Dendritic cell treated with granulocyte-macrophage colony-stimulating factor and Interleukin-4, amounts not matched to agents 40 ng/mL and 50 ng/mL, for 4 days (primary cell): Measurements from ENCODE around the gene CD86.

Source experiments
- H3K27ac Mint-ChIP-seq: one replicate; pipeline ENCODE4 v1.8.0; 2022; ENCODE audit warnings: mild to moderate bottlenecking, mixed read lengths
- H3K27me3 Mint-ChIP-seq: one replicate; pipeline ENCODE4 v1.8.0; 2022; ENCODE audit warnings: mild to moderate bottlenecking, mixed read lengths
- H3K36me3 Mint-ChIP-seq: one replicate; pipeline ENCODE4 v1.8.0; 2022; ENCODE audit warnings: low read depth, mixed read lengths
- H3K4me1 Mint-ChIP-seq: one replicate; pipeline ENCODE4 v1.8.0; 2022; ENCODE audit warnings: low read depth, mixed read lengths
- H3K4me3 Mint-ChIP-seq: one replicate; pipeline ENCODE4 v1.8.0; 2022; ENCODE audit warnings: mild to moderate bottlenecking, moderate library complexity, mixed read lengths
- H3K9me3 Mint-ChIP-seq: one replicate; pipeline ENCODE4 v1.8.0; 2022; ENCODE audit warnings: mixed read lengths
- intact Hi-C: fragments of 100-400 bp; cut with micrococcal nuclease; formaldehyde crosslinking; loops from one replicate; pipeline ENCODE4 v1.15.0; 2022

The CD86 gene

GRCh38 chr3:122067588-122068240, 12.6 kb downstream of the CD86 start:
- no peaks in the 10 kb centered on the region for H3K9me3 Mint-ChIP-seq
- no peak overlapping the region for H3K4me3 Mint-ChIP-seq
- peak overlapping the region; percentile 87 for H3K27ac Mint-ChIP-seq
- peaks cover 54% of the 10 kb centered on the region for H3K4me1 Mint-ChIP-seq
- intact Hi-C loops: no loop called here
- no peaks in the 10 kb centered on the region for H3K27me3 Mint-ChIP-seq
- H3K36me3 Mint-ChIP-seq: peaks cover 20% of the 10 kb centered on the region

- no peaks in the 10 kb centered on the region for H3K9me3 Mint-ChIP-seq
- H3K27ac Mint-ChIP-seq: peak overlapping the region; percentile 85
- intact Hi-C loops: loop anchor here (2.0 kb wide), 1 partner anchor 18 kb away; no protein-coding TSS in a partner anchor
- peaks cover 73% of the 10 kb centered on the region for H3K4me1 Mint-ChIP-seq
- H3K4me3 Mint-ChIP-seq: peak overlapping the region; percentile 20
- H3K36me3 Mint-ChIP-seq: peaks cover 26% of the 10 kb centered on the region
- H3K27me3 Mint-ChIP-seq: no peaks in the 10 kb centered on the region
Observed at GRCh38 chr3:122074621-122075265, 19.6 kb downstream of the CD86 start.

GRCh38 chr3:122076491-122077292, 21.5 kb downstream of the CD86 start:
- intact Hi-C loops: no loop called here
- H3K27ac Mint-ChIP-seq: peak overlapping the region; percentile 87
- H3K4me3 Mint-ChIP-seq: no peak overlapping the region
- H3K4me1 Mint-ChIP-seq: peaks cover 82% of the 10 kb centered on the region
- H3K27me3 Mint-ChIP-seq: no peaks in the 10 kb centered on the region
- peaks cover 42% of the 10 kb centered on the region for H3K36me3 Mint-ChIP-seq
- no peaks in the 10 kb centered on the region for H3K9me3 Mint-ChIP-seq

GRCh38 chr3:122077293-122078234, 22.4 kb downstream of the CD86 start:
- intact Hi-C loops: no loop called here
- Mint-ChIP-seq H3K4me1 (peaks cover 91% of the 10 kb centered on the region), H3K9me3 (no peaks in the 10 kb centered on the region), H3K27me3 (no peaks in the 10 kb centered on the region), H3K27ac (peak overlapping the region; percentile 87), H3K4me3 (peak overlapping the region; percentile 64), H3K36me3 (peaks cover 47% of the 10 kb centered on the region)

GRCh38 chr3:122078235-122078935, 23.2 kb downstream of the CD86 start:
- intact Hi-C loops: no loop called here
- peak overlapping the region; percentile 87 for H3K27ac Mint-ChIP-seq

GRCh38 chr3:122079524-122080206, 24.5 kb downstream of the CD86 start:
- Mint-ChIP-seq H3K36me3 (peaks cover 56% of the 10 kb centered on the region), H3K4me3 (no peak overlapping the region), H3K27me3 (no peaks in the 10 kb centered on the region), H3K9me3 (no peaks in the 10 kb centered on the region), H3K27ac (peak overlapping the region; percentile 40), H3K4me1 (peaks cover 87% of the 10 kb centered on the region)
- intact Hi-C loops: no loop called here

More at GRCh38 chr3:122078235-122078935, 23.2 kb downstream of the CD86 start:
- H3K9me3 Mint-ChIP-seq: no peaks in the 10 kb centered on the region
- H3K27me3 Mint-ChIP-seq: no peaks in the 10 kb centered on the region
- peaks cover 95% of the 10 kb centered on the region for H3K4me1 Mint-ChIP-seq
- peaks cover 52% of the 10 kb centered on the region for H3K36me3 Mint-ChIP-seq
- H3K4me3 Mint-ChIP-seq: peak overlapping the region; percentile 11

GRCh38 chr3:122080207-122080587, 25.0 kb downstream of the CD86 start:
- peaks cover 56% of the 10 kb centered on the region for H3K36me3 Mint-ChIP-seq
- H3K4me1 Mint-ChIP-seq: peaks cover 87% of the 10 kb centered on the region
- H3K9me3 Mint-ChIP-seq: no peaks in the 10 kb centered on the region
- H3K4me3 Mint-ChIP-seq: no peak overlapping the region
- H3K27ac Mint-ChIP-seq: peak overlapping the region; percentile 40
- H3K27me3 Mint-ChIP-seq: no peaks in the 10 kb centered on the region
- intact Hi-C loops: no loop called here

GRCh38 chr3:122081543-122082247, 26.5 kb downstream of the CD86 start:
- H3K27me3 Mint-ChIP-seq: no peaks in the 10 kb centered on the region
- H3K4me3 Mint-ChIP-seq: no peak overlapping the region
- peak overlapping the region; percentile 29 for H3K27ac Mint-ChIP-seq
- peaks cover 89% of the 10 kb centered on the region for H3K4me1 Mint-ChIP-seq
- H3K36me3 Mint-ChIP-seq: peaks cover 63% of the 10 kb centered on the region
- intact Hi-C loops: no loop called here
- H3K9me3 Mint-ChIP-seq: no peaks in the 10 kb centered on the region

GRCh38 chr3:122082357-122082756, 27.2 kb downstream of the CD86 start:
- Mint-ChIP-seq H3K27me3 (no peaks in the 10 kb centered on the region), H3K36me3 (peaks cover 64% of the 10 kb centered on the region), H3K9me3 (no peaks in the 10 kb centered on the region), H3K4me3 (no peak overlapping the region), H3K4me1 (peaks cover 89% of the 10 kb centered on the region), H3K27ac (peak overlapping the region; percentile 29)
- intact Hi-C loops: no loop called here

GRCh38 chr3:122084799-122085198, 29.6 kb downstream of the CD86 start:
- H3K27ac Mint-ChIP-seq: peak overlapping the region; percentile 90
- H3K36me3 Mint-ChIP-seq: peaks cover 66% of the 10 kb centered on the region
- intact Hi-C loops: no loop called here
- H3K4me1 Mint-ChIP-seq: peaks cover 81% of the 10 kb centered on the region
- H3K27me3 Mint-ChIP-seq: no peaks in the 10 kb centered on the region
- H3K9me3 Mint-ChIP-seq: no peaks in the 10 kb centered on the region
- no peak overlapping the region for H3K4me3 Mint-ChIP-seq

GRCh38 chr3:122085673-122086072, 30.5 kb downstream of the CD86 start:
- Mint-ChIP-seq H3K27me3 (no peaks in the 10 kb centered on the region), H3K36me3 (peaks cover 57% of the 10 kb centered on the region), H3K27ac (peak overlapping the region; percentile 90), H3K9me3 (no peaks in the 10 kb centered on the region), H3K4me1 (peaks cover 78% of the 10 kb centered on the region), H3K4me3 (no peak overlapping the region)
- intact Hi-C loops: no loop called here

- no peaks in the 10 kb centered on the region for H3K27me3 Mint-ChIP-seq
- H3K4me1 Mint-ChIP-seq: peaks cover 73% of the 10 kb centered on the region
- no peaks in the 10 kb centered on the region for H3K9me3 Mint-ChIP-seq
- H3K27ac Mint-ChIP-seq: peak overlapping the region; percentile 90
- H3K36me3 Mint-ChIP-seq: peaks cover 61% of the 10 kb centered on the region
- peak overlapping the region; percentile 11 for H3K4me3 Mint-ChIP-seq
- intact Hi-C loops: no loop called here
Observed at GRCh38 chr3:122088531-122088930, 33.4 kb downstream of the CD86 start.
